HG03095 (cell line): Measurements from ENCODE around the gene CDK17.
"Not testable (repeated sequence)": the region's sequence is repeated elsewhere in the genome, so short reads cannot be mapped to it uniquely, and the experiment has no call there.

Experiments used
- ATAC-seq: cut with Tn5 transposase; IDR thresholded peaks from one replicate; pipeline ENCODE4 v1.9.1; 2021; ENCODE audit warnings: moderate library complexity; ENCODE audit not compliant: unreplicated experiment

Gene CDK17

DNA sequence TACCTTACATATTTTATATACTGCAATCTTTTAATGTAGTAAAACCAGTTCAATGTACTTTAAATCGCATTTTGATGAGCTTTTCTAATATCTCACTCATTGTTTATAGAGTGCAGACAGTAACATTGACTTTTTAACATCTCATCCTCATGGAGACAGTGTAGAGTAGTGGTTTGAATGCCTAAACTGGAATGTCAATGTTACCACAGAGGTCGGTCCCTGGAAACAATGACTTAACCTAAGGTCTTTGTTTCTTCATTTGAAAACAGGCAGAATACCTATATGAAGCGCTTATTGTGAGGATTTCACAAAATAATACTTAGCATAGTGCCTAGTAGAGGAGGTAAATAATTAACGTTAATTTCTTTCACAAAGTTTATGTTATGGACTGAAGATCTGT lies 5.0 kb downstream of the CDK17 start:
- no peak for ATAC-seq

DNA sequence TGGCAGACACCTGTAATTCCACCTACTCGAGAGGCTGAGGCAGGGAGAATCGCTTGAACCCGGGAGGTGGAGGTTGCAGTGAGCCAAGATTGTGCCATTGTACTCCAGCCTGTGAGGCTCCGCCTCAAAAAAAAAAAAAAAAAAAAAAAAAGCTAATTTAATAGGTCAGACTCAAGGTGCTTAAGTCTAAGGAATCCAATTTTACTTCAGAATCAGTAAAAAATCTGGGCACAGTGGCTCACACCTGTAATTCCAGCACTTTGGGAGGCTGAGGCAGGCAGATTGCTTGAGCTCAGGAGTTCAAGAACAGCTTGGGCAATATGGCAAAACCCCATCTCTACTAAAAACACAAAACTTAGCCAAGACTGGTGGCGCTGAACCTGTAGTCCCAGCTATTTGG lies 7.0 kb downstream of the CDK17 start:
- ATAC-seq, result not testable (repeated sequence)

DNA sequence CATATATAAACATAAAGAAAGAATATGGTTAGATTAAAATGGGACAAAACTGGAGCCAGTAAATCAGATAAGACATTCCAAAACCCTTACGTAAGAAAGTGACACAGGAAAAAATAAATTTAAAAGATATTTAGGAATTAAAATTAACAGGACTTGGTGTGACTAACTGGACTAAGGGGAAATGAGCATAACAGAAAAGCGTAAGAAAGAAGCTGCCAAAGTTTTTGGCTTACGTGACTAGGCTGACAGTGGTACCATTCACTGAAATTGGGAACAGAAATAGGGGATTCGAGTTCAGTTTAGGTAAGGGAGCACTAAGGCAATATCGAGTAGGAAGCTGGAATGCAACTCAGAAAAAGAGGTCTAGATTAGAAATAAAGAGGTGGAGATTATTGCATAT lies 7.8 kb downstream of the CDK17 start:
- no peak for ATAC-seq

DNA sequence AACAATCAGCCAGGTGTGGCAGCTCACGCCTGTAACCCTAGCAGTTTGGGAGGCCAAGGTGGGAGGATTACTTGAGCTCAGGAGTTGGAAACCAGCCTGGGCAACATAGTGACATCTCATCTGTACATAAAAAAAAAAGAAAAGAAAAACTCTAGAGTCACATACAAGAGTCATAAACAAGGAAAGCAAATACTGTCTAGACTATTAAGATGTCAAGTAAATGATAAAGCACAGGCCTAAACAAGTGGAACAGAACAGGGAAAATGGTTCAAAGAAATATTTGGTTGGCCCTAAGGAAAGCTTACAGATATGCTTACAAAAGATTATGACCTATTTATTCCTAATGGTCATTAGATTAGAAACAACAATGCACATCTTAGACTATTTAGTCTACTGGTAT lies 12.3 kb downstream of the CDK17 start:
- ATAC-seq, result no peak

DNA sequence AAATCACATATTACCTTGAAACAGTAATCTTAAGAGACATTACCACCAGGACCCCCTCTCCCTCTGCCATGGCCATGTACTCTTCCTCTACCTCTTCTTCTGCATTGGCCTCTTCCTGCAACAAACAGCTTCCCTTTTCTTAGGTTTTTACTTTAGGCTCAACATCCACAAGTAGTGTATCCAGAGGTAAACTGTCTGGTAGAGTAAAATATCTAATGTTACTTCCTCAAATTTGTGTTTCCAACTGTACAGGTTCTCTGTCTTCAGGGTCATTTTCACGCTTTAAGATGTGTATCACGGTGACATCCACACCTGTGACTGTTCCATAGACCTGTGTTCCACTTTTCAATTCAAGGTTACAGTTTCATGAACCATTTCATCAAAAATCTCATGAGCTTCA lies 13.4 kb downstream of the CDK17 start:
- ATAC-seq, result no peak

DNA sequence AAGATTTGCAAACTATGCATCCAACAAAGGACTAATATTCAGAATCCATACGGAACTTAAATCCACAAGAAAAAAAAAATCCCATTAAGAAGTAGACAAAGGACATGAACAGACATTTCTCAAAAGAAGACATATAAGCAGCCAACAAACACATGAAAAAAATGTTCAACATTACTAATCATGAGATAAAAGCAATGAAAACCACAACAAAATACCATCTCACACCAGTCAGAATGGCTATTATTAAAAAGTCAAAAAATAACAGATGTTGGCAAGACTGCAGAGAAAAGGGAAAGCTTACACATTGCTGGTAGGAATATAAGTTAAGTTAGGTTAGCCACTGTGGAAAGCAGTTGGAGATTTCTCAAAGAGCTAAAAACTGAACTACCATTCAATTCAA lies 16.2 kb downstream of the CDK17 start:
- ATAC-seq, result no peak

DNA sequence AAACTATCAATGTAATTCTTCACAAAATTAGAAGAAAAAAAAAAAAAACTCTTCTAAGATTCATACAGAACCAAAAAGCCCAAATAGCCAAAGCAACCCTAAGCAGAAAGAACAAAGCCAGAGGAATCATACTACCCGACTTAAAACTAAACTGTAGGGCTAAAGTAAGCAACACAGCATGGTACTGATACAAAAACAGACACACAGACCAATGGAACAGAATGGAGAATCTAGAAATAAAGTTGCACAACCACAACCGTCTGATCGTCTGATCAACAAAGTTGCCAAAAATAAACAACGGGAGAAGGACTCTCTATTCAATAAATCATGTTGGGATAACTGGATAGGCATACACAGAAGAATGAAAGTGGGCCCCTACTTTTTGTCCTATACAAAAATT lies 16.9 kb downstream of the CDK17 start:
- no peak for ATAC-seq

DNA sequence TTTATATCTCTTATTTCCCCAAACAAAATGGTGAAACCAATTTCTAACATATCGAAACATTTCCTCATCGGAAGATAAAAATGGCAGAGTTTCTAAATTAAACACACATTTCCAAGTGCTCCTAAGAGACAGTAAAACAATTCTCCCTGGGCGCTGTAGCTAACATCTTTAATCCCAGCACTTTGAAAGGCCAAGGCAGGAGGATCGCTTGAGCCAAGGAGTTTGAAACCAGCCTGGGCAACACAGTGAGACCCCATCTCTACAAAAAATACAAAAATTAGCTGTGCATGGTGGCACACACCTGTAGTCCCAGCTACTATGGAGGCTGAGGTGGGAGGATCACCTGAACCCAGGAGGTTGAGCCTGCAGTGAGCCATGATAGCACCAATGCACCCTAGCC lies 20.5 kb downstream of the CDK17 start:
- not testable (repeated sequence) for ATAC-seq

DNA sequence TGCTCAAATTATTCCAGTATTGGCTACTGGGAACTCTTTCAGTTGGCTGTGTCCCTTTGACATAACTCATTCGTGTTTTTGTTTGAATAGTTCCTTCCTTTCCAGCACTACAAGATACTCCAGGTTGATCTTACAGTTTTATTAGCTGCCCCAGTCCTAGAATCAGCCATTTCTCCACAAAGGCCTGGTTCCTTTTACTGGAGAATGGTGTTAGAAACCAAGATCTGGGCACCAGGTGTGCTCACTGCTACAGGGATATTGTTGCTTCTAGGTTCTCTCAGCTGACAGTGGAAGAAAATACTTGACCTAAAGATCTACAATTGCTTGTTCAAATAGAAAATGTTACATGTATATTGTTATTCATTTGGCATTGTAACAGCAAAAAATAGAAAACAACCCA lies 21.9 kb downstream of the CDK17 start:
- ATAC-seq, result no peak

DNA sequence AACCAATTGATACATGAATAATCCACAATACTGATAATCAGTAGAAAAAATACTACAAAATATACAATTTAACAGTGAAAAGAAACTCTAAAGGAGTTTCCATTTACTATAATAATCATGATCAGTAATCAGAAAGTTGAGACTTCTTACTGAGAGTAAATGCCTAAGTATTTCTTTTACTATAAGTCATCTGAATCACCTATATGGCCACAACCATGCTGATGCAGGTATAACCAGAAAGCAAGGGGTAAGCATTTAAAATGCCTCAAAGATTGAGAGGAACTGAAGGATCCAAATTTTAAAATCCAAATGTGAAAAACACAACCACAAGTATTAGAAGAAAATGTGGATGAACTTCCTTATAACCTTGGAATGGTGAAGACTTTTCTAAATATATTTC lies 23.4 kb downstream of the CDK17 start:
- no peak for ATAC-seq

DNA sequence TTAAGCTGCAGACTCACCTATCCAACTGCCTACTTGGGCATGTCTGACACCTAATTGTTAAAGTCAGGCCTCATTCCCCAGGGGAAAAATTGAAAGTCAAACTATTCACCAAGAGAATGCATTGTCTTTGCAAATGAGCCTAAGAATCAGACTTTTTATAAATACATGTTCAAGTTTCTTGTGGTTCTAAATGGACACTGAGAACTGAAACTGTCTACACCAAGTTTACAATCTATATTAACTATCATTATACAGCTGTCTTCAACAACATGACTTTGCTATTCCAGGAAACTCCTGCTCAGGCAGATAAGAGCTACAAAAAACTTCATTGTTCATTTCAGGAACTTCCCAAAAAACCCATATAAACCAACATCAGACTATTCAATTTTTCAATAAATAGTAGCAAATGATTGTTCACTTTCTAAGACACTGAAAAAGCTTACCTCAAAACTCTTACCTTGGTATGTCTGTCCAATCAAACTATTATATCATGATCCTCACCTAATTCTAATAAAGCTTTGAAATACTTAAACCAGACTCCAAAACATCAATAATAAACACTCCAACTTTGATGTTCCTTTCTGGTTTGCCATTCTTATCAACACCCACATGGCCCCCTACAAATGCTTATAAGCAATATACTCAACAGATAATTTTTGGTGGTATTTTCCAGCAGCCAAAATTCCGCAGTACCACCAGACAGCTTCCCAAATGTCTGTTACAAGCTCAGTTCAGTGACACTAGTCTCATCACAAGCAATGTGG lies 24.2 kb downstream of the CDK17 start:
- peak; percentile 67 for ATAC-seq

DNA sequence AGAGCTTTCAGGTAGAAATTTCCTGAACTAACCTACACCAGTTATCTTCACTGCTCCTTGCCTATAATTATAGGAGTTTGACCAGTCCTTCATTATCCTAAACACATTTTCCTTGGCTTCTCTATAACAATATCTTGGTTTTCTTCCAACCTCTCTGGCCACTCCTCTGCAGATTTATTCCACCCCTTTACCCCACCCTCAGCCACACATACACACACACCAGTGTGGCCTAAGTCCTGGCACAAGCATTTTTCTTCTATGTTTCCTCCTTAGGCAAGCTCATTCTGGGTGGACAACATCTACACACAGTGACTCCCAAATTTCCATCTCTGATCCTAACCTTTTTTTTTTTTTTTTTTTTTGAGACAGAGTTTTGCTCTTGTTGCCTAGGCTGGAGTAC lies 25.1 kb downstream of the CDK17 start:
- ATAC-seq, result no peak

DNA sequence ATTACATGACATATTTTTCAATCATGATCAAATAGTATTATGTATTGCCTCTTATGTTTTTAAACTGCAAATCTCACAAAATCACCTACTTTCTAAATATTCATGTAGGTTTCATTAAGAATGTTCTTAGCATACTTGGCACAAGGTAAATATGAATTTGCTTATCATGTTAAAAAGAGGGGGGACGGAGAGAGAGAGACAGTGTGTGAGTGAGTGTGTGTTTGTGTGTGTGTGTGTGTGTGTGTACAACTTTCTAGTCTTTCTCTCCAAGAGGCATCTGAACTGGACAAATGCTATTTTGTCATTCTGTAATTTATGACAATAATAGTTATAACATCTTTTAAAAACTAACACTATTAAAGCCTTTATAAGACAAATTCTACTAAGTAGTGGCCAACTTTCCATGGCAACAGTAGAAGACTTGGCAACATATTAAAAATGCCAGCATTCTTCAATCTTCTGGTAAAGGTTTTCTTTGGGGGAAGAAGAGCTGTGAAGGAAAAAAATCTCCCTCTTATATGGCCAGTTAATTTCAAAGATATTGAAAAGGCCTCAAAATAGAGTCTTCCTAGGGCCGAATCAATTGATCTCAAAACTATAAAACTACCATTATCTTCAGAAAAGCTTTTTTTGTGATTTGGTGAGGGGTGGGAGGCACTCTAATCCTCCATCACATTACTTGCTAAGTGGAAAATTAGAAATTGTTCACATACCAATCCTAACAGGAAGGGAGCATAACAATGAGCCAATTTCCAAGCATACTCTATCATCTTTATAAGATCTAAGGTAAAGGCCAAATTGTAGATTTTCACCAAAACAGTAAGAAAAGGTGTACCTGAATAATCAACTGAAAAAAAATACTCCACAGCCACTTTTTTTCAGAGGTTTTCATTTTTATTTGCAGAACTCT lies 28.2 kb downstream of the CDK17 start:
- no peak for ATAC-seq

DNA sequence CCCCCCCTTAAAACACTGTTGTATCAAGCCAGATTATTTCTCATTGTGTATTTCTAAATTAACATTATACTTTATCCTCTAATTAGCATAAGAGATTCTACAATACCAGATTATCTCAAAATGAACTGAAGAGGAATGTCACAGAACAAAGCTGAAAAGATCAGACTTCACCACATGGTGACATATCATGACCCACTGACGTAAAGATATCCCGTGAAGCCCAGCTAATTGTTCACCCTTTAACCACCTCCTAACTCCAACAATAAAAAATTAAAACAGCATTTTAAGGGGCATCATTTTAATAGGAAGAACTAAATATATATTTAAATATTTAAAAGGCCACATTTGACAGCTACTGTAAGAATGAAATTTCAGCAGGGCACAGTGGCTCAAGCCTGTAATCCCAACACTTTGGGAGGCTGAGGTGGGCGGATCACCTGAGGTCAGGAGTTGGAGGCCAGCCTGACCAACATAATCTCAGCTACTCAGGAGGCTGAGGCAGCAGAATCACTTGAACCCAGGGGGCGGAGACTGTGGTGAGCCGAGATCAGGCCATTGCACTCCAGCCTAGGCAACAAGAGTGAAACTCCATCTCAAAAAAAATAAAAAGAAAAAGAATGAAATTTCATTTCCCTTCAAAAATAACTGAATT lies 29.0 kb downstream of the CDK17 start:
- no peak for ATAC-seq

DNA sequence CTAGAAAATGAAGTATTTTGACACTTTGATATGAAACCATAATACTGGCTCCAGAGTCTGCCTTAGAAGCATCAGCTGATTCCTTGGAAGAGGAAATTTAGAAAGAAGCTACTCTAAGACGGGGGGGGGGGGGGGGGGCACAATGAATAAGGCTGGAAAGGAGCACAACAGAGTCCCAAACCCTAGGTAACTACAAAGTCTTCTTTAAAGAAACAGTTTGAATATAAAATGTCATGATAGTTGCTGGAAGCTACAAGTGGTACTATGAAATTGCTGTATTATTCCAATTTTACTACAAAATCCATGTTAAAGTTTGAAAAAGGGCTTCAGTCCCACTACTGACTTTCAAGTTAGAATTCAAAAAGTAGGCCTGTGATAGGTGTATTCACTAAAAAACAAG lies 31.6 kb downstream of the CDK17 start:
- no peak for ATAC-seq

DNA sequence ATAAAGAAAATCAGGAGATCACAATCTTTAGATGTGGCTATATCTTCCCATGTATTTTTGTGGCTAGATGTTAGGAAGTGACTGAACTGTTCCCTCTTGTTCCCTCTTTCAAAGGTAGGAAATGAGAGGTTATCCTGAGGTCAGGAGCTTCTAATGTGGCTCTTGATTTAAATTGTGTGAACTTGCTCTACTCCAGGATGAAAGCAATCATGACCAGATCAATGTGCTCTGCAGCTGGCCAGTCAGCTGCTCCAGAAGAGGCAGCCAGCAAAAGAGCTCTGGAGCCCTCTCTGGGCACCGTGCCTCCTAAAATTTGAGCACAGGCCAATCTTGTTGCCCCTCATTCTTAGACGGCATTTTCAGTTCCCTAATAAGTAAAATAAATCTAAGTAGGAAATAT lies 32.0 kb downstream of the CDK17 start:
- no peak for ATAC-seq

DNA sequence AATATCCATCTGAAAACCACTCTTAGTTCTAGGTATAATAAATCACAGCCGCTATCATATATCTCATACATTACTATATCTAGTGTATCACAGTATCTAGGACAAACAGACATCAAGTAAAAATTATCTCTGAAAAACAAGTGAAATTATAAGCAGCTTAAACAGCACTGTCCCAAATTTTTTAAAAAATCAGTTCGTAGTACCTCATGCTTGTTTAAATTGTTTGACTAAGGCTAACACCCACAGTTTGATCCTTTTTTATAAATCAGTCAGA lies 33.9 kb downstream of the CDK17 start:
- no peak for ATAC-seq

DNA sequence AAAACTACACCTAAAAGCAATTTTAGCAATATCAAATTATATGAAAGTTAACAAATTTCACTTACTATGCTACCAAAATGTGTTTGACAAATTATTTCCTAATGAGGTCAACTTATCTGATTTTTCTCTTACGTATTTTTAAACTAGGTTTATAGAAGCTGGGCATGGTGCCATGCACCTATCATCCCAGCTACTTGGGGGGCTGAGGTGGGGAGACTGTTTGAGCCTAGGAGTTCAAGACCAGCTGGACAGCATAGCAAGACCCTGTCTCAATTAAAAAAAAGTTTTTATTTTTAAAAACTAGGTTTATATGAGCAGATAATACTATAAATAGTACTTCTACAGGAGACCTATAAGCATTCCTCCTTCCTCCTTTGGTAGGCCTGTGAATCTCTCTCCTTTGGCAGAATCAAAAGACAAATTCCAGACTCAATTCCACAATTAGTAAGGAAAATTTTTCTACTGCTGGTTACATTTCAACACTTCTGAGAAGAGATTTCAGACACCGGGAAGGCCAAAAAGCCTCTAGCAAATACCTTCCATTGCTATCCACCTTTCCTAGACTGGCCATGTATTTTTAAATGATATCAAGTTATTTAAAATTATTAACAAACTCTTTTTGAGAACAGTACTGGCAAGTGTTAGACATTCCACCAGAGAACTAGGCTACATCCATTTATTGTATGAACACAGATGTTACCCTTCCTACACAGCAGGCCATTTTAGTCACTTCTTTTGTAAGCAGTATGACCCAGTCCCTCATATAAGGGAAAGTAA lies 34.4 kb downstream of the CDK17 start:
- no peak for ATAC-seq

DNA sequence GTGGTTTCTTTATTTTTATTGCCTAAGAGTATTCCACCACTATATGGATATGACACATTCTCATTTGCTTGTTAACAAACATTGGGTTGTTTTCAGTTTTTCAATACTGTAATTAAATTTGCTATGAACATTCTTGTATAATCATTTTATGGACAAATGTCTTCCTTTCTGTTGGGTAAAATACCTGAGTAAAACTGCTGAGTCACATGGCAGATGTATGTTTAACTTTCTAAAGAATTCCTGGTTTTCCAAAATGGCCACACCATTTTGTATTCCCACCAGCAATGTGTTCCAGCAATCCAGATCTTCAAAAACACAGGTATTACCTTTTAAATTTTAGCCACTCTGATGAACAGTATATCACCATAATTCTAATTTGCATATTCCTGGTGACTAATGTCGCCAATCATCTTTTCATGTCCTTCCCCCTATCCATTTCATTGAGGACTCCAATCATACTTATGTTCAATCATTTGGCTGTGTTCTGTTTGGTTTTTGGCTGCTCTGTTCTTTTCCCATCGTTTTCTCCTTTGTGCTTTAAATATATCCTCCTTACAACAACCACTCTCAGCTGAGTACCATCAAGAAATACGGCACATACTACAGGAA lies 36.0 kb downstream of the CDK17 start:
- ATAC-seq, result no peak

DNA sequence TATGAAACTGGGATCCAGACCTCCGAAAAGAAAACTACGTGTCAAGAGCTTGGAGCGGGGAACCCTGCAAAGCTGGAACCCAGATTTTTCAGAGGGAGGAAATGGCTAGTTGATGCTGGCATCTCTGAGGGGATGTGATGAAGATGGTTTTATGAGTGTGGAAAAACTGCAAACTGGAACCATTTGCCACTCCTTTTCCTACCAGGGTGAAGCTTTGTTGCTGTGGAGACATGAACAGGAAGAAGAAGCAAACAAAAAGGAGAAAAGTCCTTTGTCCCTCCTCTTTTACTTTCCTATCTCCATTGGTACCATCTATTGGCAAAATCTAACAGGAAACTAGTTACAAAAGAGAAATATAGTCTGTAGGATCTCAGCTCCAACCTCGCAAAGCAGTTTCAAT lies 39.2 kb downstream of the CDK17 start:
- no peak for ATAC-seq

DNA sequence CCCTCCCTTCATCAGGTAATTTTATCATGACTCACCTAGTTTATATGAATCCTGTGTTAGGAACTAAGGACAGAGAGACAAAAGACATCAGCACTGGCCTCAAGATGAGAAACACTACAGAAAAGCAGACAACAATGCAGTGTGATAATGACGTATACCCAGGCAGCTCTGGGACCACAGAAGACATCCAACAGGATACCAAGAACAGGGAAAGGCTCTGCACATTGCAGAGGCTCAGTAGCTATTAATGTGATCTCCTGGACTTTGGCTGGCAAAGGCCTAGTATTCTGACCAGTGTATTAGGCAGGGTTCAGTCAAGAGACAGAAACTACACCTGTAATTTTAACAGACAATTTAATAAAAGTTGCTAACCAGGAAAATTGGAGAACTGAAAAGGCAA lies 39.7 kb downstream of the CDK17 start:
- ATAC-seq, result no peak
